ENCODE measurements around the gene CBX1. TPM values are rescaled to one million over a fixed set of nuclear protein-coding genes. Genes with fewer than 3 reads are reported as not detected.

The CBX1 gene
- total and polyA plus RNA-seq, 10 of the 15 experiments (the other 5 are each of a cell fraction or from before 2014, with no cell fraction given) = 11.8 to 99.2 (median 43.5) TPM

- TF ChIP-seq ZBTB4 (CRISPR knock-in tag; IDR thresholded peaks at IDR 0.05) (peak; percentile 27; the same call in 1 of the 2 replicates), SUPT20H (IDR thresholded peaks at IDR 0.05; ENCODE audit: borderline replicate concordance, control insufficient read depth, low read depth, low read length) (no peak), IKZF1 (conservative IDR thresholded peaks at IDR 0.05) (no peak), ZBED1 (IDR thresholded peaks at IDR 0.05; ENCODE audit: borderline replicate concordance) (0 out of 2 replicates have a peak, but pooled peaks have one; percentile 31), SREBF2 (IDR thresholded peaks at IDR 0.05; ENCODE audit: low read length) (no peak), FOXK2 (IDR thresholded peaks at IDR 0.05) (no peak), BRCA1 (IDR thresholded peaks at IDR 0.05; ENCODE audit: low read depth, low read length) (no peak), ZZZ3 (IDR thresholded peaks at IDR 0.05; ENCODE audit: control insufficient read depth, insufficient read length, low read depth) (no peak), TARDBP (IDR thresholded peaks at IDR 0.05; ENCODE audit: borderline replicate concordance) (no peak), MTA2 (IDR thresholded peaks at IDR 0.05; ENCODE audit: low read depth) (no peak), NKRF (conservative IDR thresholded peaks at IDR 0.05) (no peak), MEF2B (IDR thresholded peaks at IDR 0.05; ENCODE audit: partially characterized antibody, poor library complexity, severe bottlenecking) (no peak), MYC (IDR thresholded peaks at IDR 0.05; ENCODE audit: insufficient read depth, insufficient read length, insufficient replicate concordance, low read length, severe bottlenecking) (no peak), POLR2A (IDR thresholded peaks at IDR 0.05; ENCODE audit: low read depth, low read length) (0 out of 2 replicates have a peak, but pooled peaks have one; percentile 96), ZNF274 (IDR thresholded peaks at IDR 0.05; ENCODE audit: insufficient read depth, insufficient read length) (no peak), SMAD5 (IDR thresholded peaks at IDR 0.05; ENCODE audit: low read depth) (0 out of 2 replicates have a peak, but pooled peaks have one; percentile 42), SRF (IDR thresholded peaks at IDR 0.05; ENCODE audit: low read depth in 2 of 2, low read length in 2 of 2) (no peak), NR2C2 (IDR thresholded peaks at IDR 0.05; ENCODE audit: borderline replicate concordance, control insufficient read depth, insufficient read length, low read depth) (no peak), ZNF687 (IDR thresholded peaks at IDR 0.05) (no peak), TAF1 (IDR thresholded peaks at IDR 0.05; ENCODE audit: borderline replicate concordance, low read depth, low read length) (no peak)
Measured at GRCh38 chr17:48047113-48047740, 54.1 kb downstream of the CBX1 start (continued).
